Trophoblast cell (in vitro differentiated cells and primary cell): Measurements from ENCODE around the gene FNDC3B.

Experiments
- DNase-seq, 2 donors: peaks; one replicate each; pipeline ENCODE4 v3.0.0-alpha.2; 2016
- H2AFZ ChIP-seq: 2 replicates; pipeline ENCODE4 v1.6.1; 2013; ENCODE audit warnings: low read length, moderate library complexity, mild to moderate bottlenecking; ENCODE audit not compliant: insufficient read depth, poor library complexity
- H2AK5ac ChIP-seq: 2 replicates; pipeline ENCODE4 v1.6.1; 2013; ENCODE audit warnings: mild to moderate bottlenecking, low read length
- H2BK120ac ChIP-seq: 2 replicates; pipeline ENCODE4 v1.6.1; 2013; ENCODE audit warnings: low read length, mild to moderate bottlenecking, moderate library complexity; ENCODE audit not compliant: insufficient read depth, poor library complexity
- H2BK12ac ChIP-seq: 2 replicates; pipeline ENCODE4 v1.6.1; 2013; ENCODE audit warnings: mild to moderate bottlenecking, low read length, moderate library complexity
- H2BK5ac ChIP-seq: 2 replicates; pipeline ENCODE4 v1.6.1; 2013; ENCODE audit warnings: low read length, low read depth, moderate library complexity, mild to moderate bottlenecking; ENCODE audit not compliant: poor library complexity
- H3K14ac ChIP-seq: 2 replicates; pipeline ENCODE4 v1.6.1; 2013; ENCODE audit warnings: mild to moderate bottlenecking, low read length
- H3K18ac ChIP-seq: 2 replicates; pipeline ENCODE4 v1.6.1; 2013; ENCODE audit warnings: mild to moderate bottlenecking, low read length
- H3K23ac ChIP-seq: 2 replicates; pipeline ENCODE4 v1.6.1; 2013; ENCODE audit warnings: low read length
- H3K27ac ChIP-seq: 2 replicates; pipeline ENCODE4 v1.5.1; 2013; ENCODE audit warnings: low read depth, mild to moderate bottlenecking, inconsistent platforms, low read length, moderate library complexity
- H3K27me3 ChIP-seq: 2 replicates; pipeline ENCODE4 v1.6.1; 2013; ENCODE audit warnings: inconsistent platforms, mild to moderate bottlenecking, low read length, moderate library complexity; ENCODE audit not compliant: insufficient read depth
- H3K36me3 ChIP-seq, 2 experiments: 1 replicate in 1 of 2; 2 replicates in 1 of 2; pipeline ENCODE4 v1.6.1; 2013; ENCODE audit warnings: low read length in 2 of 2, mild to moderate bottlenecking in 2 of 2, moderate library complexity in 1 of 2; ENCODE audit not compliant: insufficient read depth in 2 of 2, control insufficient read depth in 1 of 2
- H3K4ac ChIP-seq: 2 replicates; pipeline ENCODE4 v1.6.1; 2013; ENCODE audit warnings: low read depth, mild to moderate bottlenecking, low read length, moderate library complexity
- H3K4me1 ChIP-seq, 2 experiments: 1 replicate in 1 of 2; 2 replicates in 1 of 2; pipeline ENCODE4 v1.6.1; 2013; ENCODE audit warnings: low read length in 2 of 2, mild to moderate bottlenecking in 2 of 2, moderate library complexity in 1 of 2; ENCODE audit not compliant: insufficient read depth in 2 of 2, control insufficient read depth in 1 of 2
- H3K4me2 ChIP-seq: 2 replicates; pipeline ENCODE4 v1.6.1; 2013; ENCODE audit warnings: inconsistent platforms, mild to moderate bottlenecking, low read length, moderate library complexity
- H3K4me3 ChIP-seq: 2 replicates; pipeline ENCODE4 v1.5.1; 2013; ENCODE audit warnings: mild to moderate bottlenecking, low read depth, low read length, inconsistent platforms
- H3K79me1 ChIP-seq: one replicate; pipeline ENCODE4 v1.6.1; 2013; ENCODE audit warnings: low read length
- H3K79me2 ChIP-seq: 2 replicates; pipeline ENCODE4 v1.6.1; 2013; ENCODE audit warnings: low read length, mild to moderate bottlenecking; ENCODE audit not compliant: control insufficient read depth, insufficient read depth, poor library complexity
- H3K9ac ChIP-seq: 2 replicates; pipeline ENCODE4 v1.6.1; 2013; ENCODE audit warnings: mild to moderate bottlenecking, low read length
- H3K9me3 ChIP-seq: 2 replicates; pipeline ENCODE4 v1.6.1; 2013; ENCODE audit warnings: low read depth, mild to moderate bottlenecking, control low read depth, inconsistent platforms, low read length; ENCODE audit not compliant: insufficient read depth
- H4K12ac ChIP-seq: 2 replicates; pipeline ENCODE4 v1.6.1; 2013; ENCODE audit warnings: low read depth, mild to moderate bottlenecking, low read length, moderate library complexity
- H4K8ac ChIP-seq: 2 replicates; pipeline ENCODE4 v1.6.1; 2013; ENCODE audit warnings: low read depth, mild to moderate bottlenecking, low read length, moderate library complexity
- H4K91ac ChIP-seq: one replicate; pipeline ENCODE4 v1.6.1; 2013; ENCODE audit warnings: low read depth, mild to moderate bottlenecking, low read length, moderate library complexity
- WGBS: extraction: QIAGEN DNeasy Blood & Tissue Kit; methylation state at CpG from one replicate; pipeline ENCODE4 v1.1.7; 2013; ENCODE audit warnings: missing lambda C conversion rate; ENCODE audit not compliant: insufficient read length, insufficient coverage; ENCODE audit errors: extremely low coverage; 5-methylcytosine and 5-hydroxymethylcytosine counted together

FNDC3B gene

GRCh38 chr3:172112078-172112733 lies 72.8 kb downstream of the FNDC3B start:
- Histone ChIP-seq H4K12ac (no peak overlapping the region), H4K8ac (no peak overlapping the region), H3K9ac (no peak overlapping the region), H3K79me2 (peaks cover 2% of the 10 kb centered on the region), H3K27me3 (no peaks in the 10 kb centered on the region), H3K79me1 (no peaks in the 10 kb centered on the region), H2BK5ac (no peak overlapping the region), H3K27ac (no peak overlapping the region), H3K18ac (no peak overlapping the region), H2BK120ac (no peak overlapping the region), H4K91ac (no peak overlapping the region), H3K23ac (no peak overlapping the region), H3K36me3 (peaks cover 12 to 18% of the 10 kb centered on the region in 2 experiments), H2AK5ac (no peak overlapping the region), H2AFZ (no peak overlapping the region), H2BK12ac (no peak overlapping the region), H3K4me1 (no peaks in the 10 kb centered on the region), H3K9me3 (no peaks in the 10 kb centered on the region), H3K4me2 (no peak overlapping the region), H3K4ac (no peak overlapping the region), H3K4me3 (no peak overlapping the region), H3K14ac (no peak overlapping the region)
- no CpG with 5 or more reads among the region's 9 CpGs for WGBS
- DNase-seq, result no peak

GRCh38 chr3:172112734-172113120 lies 73.3 kb downstream of the FNDC3B start:
- no peak overlapping the region for H2BK12ac ChIP-seq
- WGBS, result no CpG with 5 or more reads among the region's 5 CpGs

GRCh38 chr3:172113710-172114109 lies 74.3 kb downstream of the FNDC3B start:
- no peaks in the 10 kb centered on the region for H3K79me1 ChIP-seq
- H2BK5ac ChIP-seq, result no peak overlapping the region
- no peak overlapping the region for H4K91ac ChIP-seq
- no peak overlapping the region for H2AK5ac ChIP-seq
- H4K8ac ChIP-seq, result no peak overlapping the region
- no peak overlapping the region for H3K9ac ChIP-seq
- no peak overlapping the region for H3K4me2 ChIP-seq
- no peak overlapping the region for H3K14ac ChIP-seq
- no peak overlapping the region for H3K4ac ChIP-seq
- H2BK120ac ChIP-seq, result no peak overlapping the region
- peaks cover 12 to 18% of the 10 kb centered on the region in 2 experiments for H3K36me3 ChIP-seq
- H3K4me3 ChIP-seq, result no peak overlapping the region
- no peak overlapping the region for H3K27ac ChIP-seq
- H3K4me1 ChIP-seq, result no peaks in the 10 kb centered on the region
- no peaks in the 10 kb centered on the region for H3K27me3 ChIP-seq
- no peak overlapping the region for H2BK12ac ChIP-seq
- H3K23ac ChIP-seq, result no peak overlapping the region
- no peak overlapping the region for H3K18ac ChIP-seq
- H3K9me3 ChIP-seq, result no peaks in the 10 kb centered on the region
- no peak overlapping the region for H4K12ac ChIP-seq
- H3K79me2 ChIP-seq, result no peaks in the 10 kb centered on the region
- H2AFZ ChIP-seq, result no peak overlapping the region
- whole genome bisulfite sequencing, result no CpG with 5 or more reads among the region's 5 CpGs
- DNase-seq, result no peak

More at GRCh38 chr3:172112734-172113120, 73.3 kb downstream of the FNDC3B start:
- H3K23ac ChIP-seq, result no peak overlapping the region
- no peak for DNase-seq
- no peak overlapping the region for H3K18ac ChIP-seq
- H3K9ac ChIP-seq, result no peak overlapping the region
- H3K27ac ChIP-seq, result no peak overlapping the region
- no peak overlapping the region for H4K91ac ChIP-seq
- H2AFZ ChIP-seq, result no peak overlapping the region
- no peak overlapping the region for H2BK5ac ChIP-seq
- H3K4ac ChIP-seq, result no peak overlapping the region
- no peak overlapping the region for H2BK120ac ChIP-seq
- H3K14ac ChIP-seq, result no peak overlapping the region
- no peak overlapping the region for H4K8ac ChIP-seq
- H3K27me3 ChIP-seq, result no peaks in the 10 kb centered on the region
- no peak overlapping the region for H2AK5ac ChIP-seq
- no peaks in the 10 kb centered on the region for H3K4me1 ChIP-seq
- no peaks in the 10 kb centered on the region for H3K79me1 ChIP-seq
- no peak overlapping the region for H4K12ac ChIP-seq
- H3K36me3 ChIP-seq, result peaks cover 12 to 18% of the 10 kb centered on the region in 2 experiments
- no peak overlapping the region for H3K4me3 ChIP-seq
- no peaks in the 10 kb centered on the region for H3K79me2 ChIP-seq
- no peaks in the 10 kb centered on the region for H3K9me3 ChIP-seq
- no peak overlapping the region for H3K4me2 ChIP-seq

- no peak overlapping the region for H3K23ac ChIP-seq
- no peaks in the 10 kb centered on the region for H3K79me2 ChIP-seq
- no peak overlapping the region for H4K8ac ChIP-seq
- H3K9me3 ChIP-seq, result no peaks in the 10 kb centered on the region
- no CpG with 5 or more reads among the region's 1 CpG for WGBS
- no peak overlapping the region for H3K4ac ChIP-seq
- H3K27me3 ChIP-seq, result no peaks in the 10 kb centered on the region
- no peaks in the 10 kb centered on the region for H3K79me1 ChIP-seq
- no peak overlapping the region for H2BK12ac ChIP-seq
- no peak overlapping the region for H4K12ac ChIP-seq
- no peak overlapping the region for H3K27ac ChIP-seq
- no peak overlapping the region for H2BK120ac ChIP-seq
- H3K9ac ChIP-seq, result no peak overlapping the region
- H3K18ac ChIP-seq, result no peak overlapping the region
- H3K4me1 ChIP-seq, result no peaks in the 10 kb centered on the region
- no peak overlapping the region for H2AFZ ChIP-seq
- H2BK5ac ChIP-seq, result no peak overlapping the region
- H3K14ac ChIP-seq, result no peak overlapping the region
- H3K4me2 ChIP-seq, result no peak overlapping the region
- H4K91ac ChIP-seq, result no peak overlapping the region
- DNase-seq, result no peak
- H2AK5ac ChIP-seq, result no peak overlapping the region
- H3K4me3 ChIP-seq, result no peak overlapping the region
- peaks cover 12 to 18% of the 10 kb centered on the region in 2 experiments for H3K36me3 ChIP-seq
Measured at GRCh38 chr3:172115059-172115458, 75.7 kb downstream of the FNDC3B start.
